HK-2 (cell line): Measurements from ENCODE around the gene KCNJ6.
"Not testable (repeated sequence)": the region's sequence is repeated elsewhere in the genome, so short reads cannot be mapped to it uniquely, and the experiment has no call there.

Experiments
- DNase-seq: peaks from one replicate; pipeline ENCODE4 v3.0.0-alpha.2; 2018; ENCODE audit not compliant: unreplicated experiment

The KCNJ6 gene

DNA sequence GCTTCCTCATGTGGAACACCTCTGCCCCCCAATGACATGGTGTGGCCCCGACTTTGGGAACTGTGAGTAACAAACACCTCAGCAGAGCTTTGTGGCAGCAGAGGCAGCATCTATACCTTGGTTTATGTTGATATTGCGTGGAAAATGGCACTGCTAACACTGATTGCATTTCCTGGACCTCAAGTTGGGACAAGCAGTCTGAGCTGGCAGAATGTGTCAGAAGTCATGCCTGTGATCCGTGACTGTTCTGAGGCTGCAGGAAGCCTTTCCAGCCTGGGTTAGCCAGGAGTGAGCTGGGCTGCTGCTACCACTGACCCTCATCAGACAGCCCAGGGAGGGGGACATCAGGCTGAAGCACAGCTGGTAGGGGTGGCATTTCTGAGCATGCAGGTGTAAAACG, 268.5 kb downstream of the KCNJ6 start:
- no peak for DNase-seq

DNA sequence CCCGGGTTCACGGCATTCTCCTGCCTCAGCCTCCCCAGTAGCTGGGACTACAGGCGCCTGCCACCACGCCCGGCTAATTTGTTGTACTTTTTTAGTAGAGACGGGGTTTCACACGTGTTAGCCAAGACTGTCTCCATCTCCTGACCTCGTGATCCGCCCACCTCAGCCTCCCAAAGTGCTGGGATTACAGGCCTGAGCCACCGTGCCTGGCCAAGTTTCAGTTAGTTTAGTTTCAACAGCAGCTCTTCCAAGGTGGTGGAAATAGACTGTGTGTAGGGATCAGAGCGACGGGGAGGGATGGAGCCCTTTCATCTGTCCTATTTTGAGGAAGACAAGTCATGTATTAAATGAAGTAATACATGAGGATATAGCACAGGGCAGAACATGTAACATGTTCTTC, 269.5 kb downstream of the KCNJ6 start:
- not testable (repeated sequence) for DNase-seq

DNA sequence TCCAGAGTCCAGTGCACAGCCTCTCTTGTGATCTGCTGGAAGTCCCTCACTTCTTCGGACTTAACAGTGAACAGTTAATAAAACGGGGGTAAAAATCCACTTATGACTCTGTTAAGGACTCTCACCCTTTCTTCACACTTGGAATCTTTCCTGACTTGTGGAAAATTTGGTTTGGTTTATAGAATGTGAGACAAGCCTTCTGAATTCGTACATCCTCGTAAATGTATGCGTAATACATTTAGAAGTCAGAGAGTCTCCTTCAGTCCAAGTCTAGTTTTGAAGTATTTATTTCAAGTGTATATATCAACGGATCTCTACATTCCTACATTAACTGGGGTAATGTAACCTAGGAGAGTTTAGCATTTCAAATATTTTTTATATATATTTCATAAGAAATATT, 270.4 kb downstream of the KCNJ6 start:
- DNase-seq: no peak

DNA sequence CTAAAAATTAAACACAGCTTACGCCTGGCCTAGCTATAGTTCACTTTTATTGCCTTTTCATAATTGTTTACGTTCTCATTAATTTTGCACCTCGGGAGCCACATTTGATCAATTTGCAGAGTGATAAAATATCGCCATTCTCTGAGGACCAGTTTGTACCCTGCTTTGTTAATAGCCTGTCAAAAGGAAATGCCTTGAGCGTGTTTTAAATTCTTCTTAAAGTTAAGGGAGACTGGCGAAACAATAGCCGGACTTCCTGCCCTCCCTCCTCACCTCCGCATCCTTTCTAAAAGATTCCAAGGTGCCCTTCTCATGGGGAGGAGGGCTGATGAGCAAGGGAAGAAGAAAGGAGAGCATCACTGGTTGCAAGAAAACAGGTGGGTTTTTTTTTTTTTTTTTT, 271.6 kb downstream of the KCNJ6 start:
- DNase-seq: no peak

DNA sequence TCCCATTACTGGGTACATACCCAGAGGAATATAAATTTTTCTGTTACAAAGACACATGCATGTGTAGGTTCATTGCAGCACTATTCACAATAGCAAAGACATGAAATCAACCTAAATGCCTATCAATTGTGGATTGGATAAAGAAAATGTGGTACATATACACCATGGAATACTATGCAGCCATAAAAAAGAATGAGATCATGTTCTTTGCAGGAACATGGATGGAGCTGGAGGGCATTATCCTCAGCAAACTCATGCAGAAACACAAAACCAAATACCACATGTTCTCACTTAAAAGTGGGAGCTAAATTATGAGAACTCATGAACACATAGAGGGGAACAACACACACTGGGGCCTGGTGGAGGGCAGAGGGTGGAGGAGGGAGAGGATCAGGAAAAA, 272.4 kb downstream of the KCNJ6 start:
- not testable (repeated sequence) for DNase-seq

DNA sequence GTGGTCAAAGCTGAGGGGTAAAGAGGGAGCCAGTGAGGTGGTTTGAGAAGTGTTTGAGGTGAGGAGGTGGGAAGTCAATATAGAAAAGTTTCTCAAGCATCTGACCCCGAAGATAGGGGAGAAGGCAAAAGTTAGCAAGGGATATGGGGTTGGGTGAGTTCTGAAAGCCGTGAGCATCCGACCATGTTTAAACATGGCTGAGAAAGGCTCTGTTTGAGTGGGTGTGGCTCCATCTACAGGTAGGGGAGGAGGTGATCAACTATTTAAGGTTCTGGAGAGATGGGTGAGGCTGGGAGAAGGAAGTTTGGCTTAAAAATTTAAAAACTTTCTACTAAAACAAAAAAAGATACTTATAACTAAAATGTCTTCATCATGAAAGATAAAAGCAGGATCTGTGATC, 273.8 kb downstream of the KCNJ6 start:
- DNase-seq: no peak

DNA sequence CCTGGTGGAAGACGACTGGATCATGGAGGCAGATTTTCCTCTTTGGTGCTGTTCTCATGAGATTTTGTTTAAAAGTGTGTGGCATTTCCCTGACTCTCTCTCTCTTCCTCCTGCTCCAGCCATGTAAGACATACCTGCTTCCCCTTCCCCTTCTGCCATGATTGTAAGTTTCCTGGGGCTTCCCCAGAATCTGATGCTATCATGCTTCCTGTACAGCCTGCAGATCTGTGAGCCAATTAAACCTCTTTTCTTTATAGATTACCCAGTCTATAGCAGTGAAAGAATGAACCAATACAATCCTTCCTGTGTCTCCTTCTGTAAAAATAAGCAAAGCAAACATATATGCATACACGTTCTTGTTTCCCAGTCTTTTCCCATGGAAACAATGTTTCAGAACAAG, 276.5 kb downstream of the KCNJ6 start:
- DNase-seq: no peak

DNA sequence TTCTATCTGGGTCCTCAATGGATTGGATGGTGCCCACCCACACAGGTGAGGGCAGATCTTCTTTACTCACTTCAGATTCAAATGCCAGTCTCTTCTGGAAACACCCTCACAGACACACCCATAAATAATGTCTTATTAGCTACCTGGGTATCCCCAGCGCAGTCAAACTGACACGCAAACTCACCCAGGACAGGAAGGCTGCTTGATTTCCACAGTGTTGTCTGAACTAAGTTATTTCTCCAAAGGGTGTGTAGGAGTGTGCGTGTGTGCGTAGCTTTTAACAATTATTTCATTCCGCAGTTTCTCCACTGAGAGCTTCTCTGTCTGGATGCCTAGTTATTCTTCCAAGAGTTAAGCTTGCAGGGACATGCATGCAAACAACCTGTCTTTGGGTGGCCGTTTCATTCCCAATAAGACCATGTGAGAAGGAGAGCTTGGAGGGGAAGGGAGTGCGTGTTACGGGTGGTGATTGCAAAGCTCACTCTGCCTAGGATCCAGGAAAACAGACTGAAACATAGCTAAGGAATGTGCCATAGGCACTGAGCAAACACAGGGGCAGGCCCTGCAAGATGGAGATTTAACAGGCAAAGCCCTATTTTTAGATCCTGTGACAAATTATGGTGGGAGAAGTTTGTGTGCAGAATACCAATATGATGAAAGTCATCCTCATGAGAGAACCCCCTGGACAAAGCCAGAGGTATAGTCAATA, 280.0 kb downstream of the KCNJ6 start:
- DNase-seq: no peak

DNA sequence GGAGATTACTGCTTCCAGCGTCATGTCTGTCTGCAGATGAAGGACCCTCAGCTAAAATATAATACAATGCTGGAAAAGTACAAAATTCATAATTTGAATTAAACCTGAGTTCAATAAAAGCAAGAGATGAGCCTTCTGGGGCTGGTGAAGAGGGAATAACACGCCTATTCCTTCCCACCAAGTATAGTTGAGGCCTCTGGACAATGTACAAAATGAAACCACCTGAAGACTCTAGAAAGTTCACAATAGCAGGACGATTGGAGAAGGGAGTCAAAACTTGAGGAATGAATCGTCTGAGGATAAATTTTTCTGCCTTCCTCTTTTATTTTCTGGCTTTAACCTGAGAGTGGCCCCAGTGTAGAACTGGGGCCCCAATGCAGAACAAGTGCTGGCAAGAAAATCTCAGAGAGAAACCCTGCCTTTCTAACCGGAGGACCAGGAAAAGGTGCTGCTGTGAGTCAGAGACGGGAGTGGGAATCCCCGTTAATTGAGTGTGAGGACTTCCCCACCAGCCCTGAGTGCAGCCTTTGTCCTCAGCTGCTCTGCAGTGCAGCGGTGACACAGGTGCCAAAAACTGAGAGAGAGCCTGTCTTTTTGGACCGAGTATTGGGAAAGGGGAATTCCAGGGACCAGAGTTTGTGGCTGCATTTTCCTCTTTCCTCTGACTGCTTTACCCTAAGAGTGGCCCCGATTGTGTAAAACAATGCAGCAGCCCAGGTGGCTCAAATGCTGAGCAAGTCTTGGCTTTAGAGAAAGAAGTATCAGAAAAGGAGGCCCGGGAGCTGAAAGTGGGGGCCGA, 284.7 kb downstream of the KCNJ6 start:
- no peak for DNase-seq

DNA sequence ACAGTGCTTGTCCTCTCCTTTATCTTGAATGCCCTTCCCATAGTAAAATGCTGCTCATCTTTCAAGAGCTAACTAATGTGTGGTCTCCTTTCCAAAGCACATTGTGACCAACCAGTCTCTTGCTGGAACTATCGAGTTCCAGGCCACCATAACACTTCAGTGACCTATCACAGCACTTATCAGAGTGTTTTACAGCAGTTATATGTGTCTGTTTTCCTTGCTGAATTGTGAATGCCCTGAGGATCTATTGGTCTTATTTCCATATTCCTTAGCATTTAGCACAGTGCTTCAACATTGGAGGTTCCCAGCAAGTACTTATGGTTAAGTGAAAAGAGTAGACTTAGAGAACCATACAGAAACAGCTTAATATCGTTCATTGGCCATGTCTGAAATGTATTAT, 285.4 kb downstream of the KCNJ6 start:
- no peak for DNase-seq

DNA sequence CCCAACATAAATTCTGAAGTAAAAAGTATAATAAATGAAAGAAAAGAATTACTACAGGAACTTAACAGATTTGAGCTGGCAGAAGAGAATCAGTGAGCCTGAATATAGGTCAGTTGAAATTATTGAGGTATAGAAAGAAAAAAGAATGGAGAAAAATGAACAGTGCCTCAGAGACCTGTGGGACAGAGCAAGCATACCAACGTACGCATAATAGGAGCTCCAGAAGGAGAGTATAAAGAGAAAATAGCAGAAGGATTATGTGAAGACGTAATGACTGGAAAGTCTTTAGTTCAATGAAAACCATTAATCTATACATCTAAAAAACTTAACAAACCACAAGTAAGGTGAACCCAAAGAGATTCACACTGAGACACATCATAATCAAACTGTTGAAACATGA, 287.9 kb downstream of the KCNJ6 start:
- DNase-seq: no peak

DNA sequence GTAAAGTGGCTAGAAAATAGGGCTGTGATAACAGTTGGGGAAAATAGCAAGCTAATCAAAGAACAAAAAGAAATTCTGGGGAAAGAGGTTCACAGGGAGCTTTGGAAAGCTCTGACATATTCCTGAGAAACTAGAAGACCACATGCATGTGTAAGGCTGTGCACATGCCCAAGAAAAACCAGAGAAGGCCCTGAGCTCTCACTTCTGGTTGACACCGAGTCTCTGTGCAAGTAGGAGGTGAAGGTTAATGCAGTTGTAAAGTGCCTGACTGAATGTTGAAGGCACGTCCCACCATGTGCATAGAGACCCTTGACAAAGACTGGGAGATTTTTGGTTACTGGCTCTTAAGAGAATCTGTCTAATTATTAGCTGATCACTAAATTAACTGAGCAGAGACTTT, 288.7 kb downstream of the KCNJ6 start:
- DNase-seq: no peak

DNA sequence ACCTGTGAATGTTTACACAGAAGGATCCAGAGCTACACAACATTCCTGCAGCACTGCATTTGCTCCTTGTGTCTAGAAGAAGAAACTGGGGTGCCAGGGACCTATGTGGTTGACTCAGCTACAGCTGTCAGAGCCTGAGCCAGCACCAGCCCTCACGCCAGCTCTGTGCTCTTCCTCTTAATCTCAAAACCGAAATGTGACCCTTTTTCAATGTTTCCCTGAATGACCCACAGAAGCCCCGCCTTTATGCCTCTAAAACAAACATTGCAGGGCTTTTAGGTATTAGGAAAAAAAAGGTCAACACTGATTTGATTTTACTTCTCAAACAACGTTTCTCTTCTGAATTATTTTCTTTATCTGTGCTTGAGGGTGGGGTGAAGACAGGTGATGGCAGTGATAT, 289.2 kb downstream of the KCNJ6 start:
- DNase-seq: no peak

DNA sequence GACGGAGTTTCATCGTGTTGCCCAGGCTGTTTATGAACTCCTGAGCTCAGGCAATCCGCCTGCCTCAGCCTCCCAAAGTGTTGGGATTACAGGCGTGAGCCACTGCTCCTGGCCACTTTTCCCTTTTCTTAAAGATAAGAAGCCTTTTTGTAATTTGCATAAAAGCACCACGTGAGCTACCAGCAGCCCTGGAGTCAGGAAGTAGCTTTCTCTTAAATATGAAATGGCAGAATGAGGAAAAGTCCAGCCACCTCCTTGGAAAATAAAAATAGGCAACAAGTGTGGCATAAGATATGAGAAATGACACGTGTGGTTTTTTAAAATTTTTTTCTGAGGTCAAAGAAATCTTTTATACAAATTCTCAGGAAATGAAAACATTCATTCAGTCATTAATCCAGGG, 289.9 kb downstream of the KCNJ6 start:
- DNase-seq: no peak

DNA sequence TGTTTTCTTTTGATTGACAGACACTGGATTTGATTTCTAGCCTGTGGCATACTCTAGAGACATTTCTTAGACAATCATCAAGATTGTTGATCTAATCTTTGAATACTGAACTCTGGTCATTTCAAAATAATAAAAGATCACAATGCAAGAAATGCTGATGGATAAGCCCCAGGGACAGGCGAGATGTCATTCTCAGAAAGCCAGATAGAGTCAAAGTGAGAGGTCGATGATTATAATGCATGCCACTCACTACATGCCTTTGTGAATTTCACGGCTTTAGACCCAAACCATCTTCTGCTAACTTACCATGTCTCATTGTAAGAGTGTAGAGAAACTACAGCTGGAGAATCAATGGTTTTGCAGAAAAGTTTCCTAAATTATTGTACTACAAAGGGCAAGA, 292.6 kb downstream of the KCNJ6 start:
- no peak for DNase-seq

DNA sequence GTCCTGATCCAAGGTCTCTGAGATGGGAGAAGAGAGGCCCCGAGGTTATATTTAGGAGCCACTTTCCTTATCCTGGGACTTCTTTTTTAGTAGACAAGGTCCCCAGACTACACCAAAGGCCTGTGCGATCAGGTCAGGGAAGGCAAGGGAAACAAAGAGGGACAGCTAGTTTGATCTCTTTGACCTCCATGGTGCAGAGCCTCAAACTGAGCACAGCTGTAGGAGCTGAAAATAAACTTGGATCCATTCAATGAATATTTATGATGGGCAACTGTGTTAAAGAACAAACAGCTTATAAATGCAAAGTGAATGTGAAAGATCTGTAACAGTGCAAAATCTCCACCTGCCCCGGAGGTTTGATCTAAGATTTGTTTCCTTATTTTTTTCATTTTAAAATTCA, 293.1 kb downstream of the KCNJ6 start:
- no peak for DNase-seq

DNA sequence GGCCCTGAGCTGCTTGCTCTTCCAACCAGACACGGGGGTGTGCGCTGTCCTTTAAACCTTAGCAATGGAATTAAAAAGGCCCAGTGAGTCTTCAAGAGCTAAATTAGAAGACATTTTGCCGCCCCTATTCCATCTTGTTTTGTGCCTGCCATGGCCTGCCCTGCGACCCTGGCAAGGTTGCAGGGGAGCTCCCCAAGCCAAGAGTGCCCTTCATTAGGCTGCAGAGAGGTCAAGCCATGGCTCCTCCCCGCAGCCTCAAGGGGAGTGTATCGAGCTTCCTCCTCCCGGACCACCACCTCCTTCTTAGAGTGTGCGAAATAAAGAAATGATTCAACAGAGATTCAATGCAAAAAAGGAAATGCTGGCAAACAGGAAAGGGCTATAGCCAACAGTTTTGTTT, 293.5 kb downstream of the KCNJ6 start:
- DNase-seq: no peak

DNA sequence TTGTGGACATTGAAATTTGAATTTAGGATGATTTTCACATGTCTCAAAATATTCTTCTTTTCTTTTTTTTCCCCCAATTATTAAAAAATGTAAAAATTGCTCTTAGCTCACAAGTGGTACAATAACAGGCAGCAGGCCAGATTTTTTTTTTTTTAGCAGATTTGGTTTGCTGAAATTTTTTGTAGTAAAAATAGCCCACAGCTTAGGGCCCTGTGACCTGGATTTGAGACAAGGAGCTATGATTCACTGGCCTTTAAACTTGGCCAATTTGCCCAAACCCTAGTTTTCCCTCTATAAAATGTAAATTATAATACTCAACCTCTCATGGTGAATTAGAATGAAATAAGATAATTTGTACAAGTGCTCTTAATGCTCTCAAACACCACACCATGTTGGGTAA, 295.9 kb downstream of the KCNJ6 start:
- no peak for DNase-seq

DNA sequence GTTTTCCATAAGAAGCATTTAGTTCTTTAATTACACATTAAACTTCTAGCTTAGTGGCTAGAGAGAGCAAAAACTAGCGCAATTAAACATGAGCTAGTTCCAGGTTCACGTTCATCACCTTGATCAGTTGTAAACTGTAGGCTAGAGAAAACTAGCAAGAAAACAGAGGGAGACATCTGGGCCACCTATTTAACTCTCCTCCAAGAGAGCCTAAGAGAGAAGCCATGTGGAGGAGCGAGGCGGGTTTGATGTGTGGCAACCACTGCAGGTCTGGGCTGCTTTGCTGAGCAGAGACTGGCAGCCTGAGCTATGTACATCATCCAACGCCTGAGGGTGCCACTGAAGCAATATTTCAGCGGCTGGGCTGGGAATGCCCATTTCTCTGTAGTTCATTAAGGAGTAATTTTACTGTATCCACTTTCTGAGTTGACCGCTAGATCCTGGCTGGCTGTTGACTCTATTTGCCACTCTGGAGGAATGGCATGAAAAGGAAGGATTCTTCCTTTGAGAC, 296.7 kb downstream of the KCNJ6 start:
- no peak for DNase-seq

DNA sequence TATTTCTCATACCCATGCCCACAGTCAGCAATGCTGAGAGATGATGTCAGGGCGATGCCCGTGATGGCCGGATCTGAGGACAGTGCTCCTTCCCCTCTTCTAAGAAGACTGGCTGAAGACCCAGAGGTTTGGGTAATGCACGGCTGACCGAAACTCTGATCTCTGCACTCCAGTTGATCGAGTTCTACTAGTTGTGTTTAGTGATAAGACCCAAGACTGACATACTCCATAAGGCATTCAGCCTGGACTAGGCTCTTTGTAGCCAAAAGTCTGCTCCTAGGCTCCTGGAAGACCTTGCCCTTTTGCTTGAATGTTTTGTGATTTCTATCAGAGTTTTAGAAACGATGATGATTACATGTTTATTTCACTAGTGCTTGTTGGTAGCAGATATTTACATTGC, 298.2 kb downstream of the KCNJ6 start:
- no peak for DNase-seq

DNA sequence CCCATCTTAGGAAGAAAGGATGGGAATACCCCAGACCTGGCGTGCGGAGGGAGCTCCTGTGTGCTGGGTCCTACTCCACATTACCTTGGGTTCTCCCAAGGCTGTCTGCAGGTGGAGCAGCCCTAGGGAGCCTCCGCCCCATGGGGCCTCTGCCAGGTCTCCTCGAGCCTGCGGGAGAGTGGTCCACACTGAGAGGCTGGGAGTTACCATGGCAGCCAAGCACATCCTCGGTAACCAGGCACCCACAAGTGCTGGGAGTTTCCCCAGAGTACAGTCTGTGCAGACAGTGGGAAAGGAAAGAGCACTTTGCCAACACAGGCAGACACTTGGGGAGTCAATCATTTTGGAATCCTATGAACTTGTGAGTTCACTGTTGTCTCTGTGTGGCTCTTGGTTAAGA, 300.3 kb downstream of the KCNJ6 start:
- DNase-seq: no peak

DNA sequence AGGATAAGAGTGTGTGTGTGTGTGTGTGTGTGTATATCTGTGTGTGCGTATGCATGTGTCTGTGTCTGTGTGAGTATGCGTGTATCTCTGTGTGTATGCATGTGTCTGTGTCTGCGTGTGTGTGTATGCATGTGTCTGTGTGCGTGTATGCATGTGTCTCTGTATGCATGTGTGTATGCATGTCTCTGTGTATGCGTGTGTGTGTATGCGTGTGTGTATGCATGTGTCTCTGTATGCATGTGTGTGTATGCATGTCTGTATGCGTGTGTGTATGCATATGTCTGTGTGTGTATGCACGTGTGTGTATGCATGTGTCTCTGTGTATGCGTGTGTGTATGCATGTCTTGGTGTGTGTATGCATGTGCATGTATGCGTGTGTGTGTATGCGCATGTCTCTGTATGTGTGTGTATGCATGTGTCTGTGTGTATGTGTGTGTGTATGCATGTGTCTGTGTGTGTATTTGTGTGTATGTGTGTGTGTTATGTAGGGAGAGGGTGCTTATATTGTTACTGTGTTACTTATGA, 301.8 kb downstream of the KCNJ6 start:
- DNase-seq: no peak

DNA sequence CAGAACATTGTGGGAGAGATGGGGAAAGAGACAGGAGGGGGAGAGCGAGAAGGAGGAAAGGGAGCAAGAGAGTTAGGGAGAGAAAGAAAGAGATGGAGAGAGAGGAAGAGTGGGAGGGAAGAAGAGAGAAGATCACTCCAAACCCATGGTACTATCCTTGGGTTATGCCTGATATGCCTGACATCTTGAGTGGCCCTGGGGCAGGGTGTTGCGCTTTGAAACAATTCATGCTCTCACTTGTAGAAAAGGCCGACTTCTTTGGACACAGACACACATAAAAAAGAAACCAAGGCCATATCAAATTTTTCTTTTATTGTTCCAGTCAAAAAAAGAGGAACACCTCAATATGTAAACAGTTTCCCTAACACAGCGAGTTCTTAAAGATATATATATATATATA, 309.2 kb downstream of the KCNJ6 start:
- DNase-seq: no peak
